SH-SY5Y (cell line): ENCODE measurements around the gene CSDE1.

Experiments used
- GATA2 ChIP-seq: IDR thresholded peaks from 2 replicates; pipeline ENCODE4 v1.6.1; 2011; ENCODE audit warnings: mild to moderate bottlenecking, low read depth, low read length
- GATA3 ChIP-seq: IDR thresholded peaks from 2 replicates; pipeline ENCODE4 v1.6.1; 2011; ENCODE audit warnings: low read depth, mild to moderate bottlenecking, low read length, moderate library complexity

DNA sequence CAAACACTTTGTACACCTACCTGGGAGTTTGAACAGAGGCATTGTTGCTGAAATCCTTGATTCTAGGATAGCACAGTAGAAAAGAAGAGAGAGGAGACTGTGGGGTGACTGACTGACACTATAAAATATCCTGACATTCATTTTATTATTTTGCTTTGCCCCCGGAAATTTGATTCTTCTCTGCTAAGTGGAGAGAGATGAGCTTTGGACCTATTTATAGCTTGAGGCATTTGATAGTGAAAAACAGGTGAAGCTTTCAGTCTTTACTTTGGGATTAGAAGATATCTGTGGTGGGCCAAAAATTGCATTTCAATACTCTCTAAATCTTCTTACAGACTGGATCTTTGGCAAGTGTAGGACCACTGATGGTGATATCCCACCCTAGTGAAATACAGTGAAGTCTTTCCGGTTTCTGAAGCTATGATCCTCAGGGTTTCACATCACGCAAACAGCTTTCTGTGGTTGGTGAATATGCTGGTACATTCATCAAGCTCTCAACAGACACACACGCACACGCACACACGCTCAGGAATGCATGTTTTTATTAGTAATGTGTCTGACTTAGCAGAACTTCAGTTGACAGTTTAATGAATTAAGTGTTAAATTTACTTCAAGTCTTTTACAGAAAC is 62.2 kb downstream of the CSDE1 start, which contains the start of gene AMPD1:
- TF ChIP-seq GATA3 (no peak), GATA2 (no peak)
